ENCODE measurements around the gene SMAD6. TPM values are rescaled to one million over a fixed set of nuclear protein-coding genes. Genes with fewer than 3 reads are reported as not detected.

The SMAD6 gene
- total and polyA plus RNA-seq, 10 of the 15 experiments (the other 5 are each of a cell fraction or from before 2014, with no cell fraction given) = under 0.01 to 0.10 (median 0.03) TPM; not detected in 7

GRCh38 chr15:66774001-66774814 is 72.2 kb downstream of the SMAD6 start (continued):
- TF ChIP-seq MTA3 (IDR thresholded peaks at IDR 0.05; ENCODE audit: borderline replicate concordance, low read length) (no peak), SMC3 (IDR thresholded peaks at IDR 0.05; ENCODE audit: borderline replicate concordance, low read length) (peak; percentile 92), ZZZ3 (IDR thresholded peaks at IDR 0.05; ENCODE audit: control insufficient read depth, insufficient read length, low read depth) (no peak), EZH2 (IDR thresholded peaks at IDR 0.05; ENCODE audit: borderline replicate concordance, control insufficient read depth, low read depth, low read length) (no peak), SIX5 (IDR thresholded peaks at IDR 0.05; ENCODE audit: low read depth, low read length, severe bottlenecking) (no peak), PML (IDR thresholded peaks at IDR 0.05; ENCODE audit: low read length) (no peak), MTA2 (IDR thresholded peaks at IDR 0.05; ENCODE audit: low read depth) (no peak), PAX8 (IDR thresholded peaks at IDR 0.05) (no peak), YY1 (IDR thresholded peaks at IDR 0.05; ENCODE audit: low read depth, low read length) (peak; percentile 39; the same call in 1 of the 2 replicates), RUNX3 (IDR thresholded peaks at IDR 0.05; ENCODE audit: low read length) (no peak), CHD4 (IDR thresholded peaks at IDR 0.05) (no peak), NBN (IDR thresholded peaks at IDR 0.05) (no peak), FOXM1 (IDR thresholded peaks at IDR 0.05; ENCODE audit: low read depth, low read length) (no peak), ATF3 (IDR thresholded peaks at IDR 0.05; ENCODE audit: borderline replicate concordance, extremely low read depth, low read depth, low read length) (no peak), SKIL (IDR thresholded peaks at IDR 0.05; ENCODE audit: low read depth, poor library complexity, severe bottlenecking) (no peak), WRNIP1 (IDR thresholded peaks at IDR 0.05; ENCODE audit: borderline replicate concordance, low read depth, low read length) (no peak), ZBTB11 (CRISPR knock-in tag; IDR thresholded peaks at IDR 0.05) (no peak)
- TF ChIP-seq, protein P1, sequence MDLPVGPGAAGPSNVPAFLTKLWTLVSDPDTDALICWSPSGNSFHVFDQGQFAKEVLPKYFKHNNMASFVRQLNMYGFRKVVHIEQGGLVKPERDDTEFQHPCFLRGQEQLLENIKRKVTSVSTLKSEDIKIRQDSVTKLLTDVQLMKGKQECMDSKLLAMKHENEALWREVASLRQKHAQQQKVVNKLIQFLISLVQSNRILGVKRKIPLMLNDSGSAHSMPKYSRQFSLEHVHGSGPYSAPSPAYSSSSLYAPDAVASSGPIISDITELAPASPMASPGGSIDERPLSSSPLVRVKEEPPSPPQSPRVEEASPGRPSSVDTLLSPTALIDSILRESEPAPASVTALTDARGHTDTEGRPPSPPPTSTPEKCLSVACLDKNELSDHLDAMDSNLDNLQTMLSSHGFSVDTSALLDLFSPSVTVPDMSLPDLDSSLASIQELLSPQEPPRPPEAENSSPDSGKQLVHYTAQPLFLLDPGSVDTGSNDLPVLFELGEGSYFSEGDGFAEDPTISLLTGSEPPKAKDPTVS (IDR thresholded peaks at IDR 0.05; ENCODE audit: low read depth, low read length) = no peak
- TF ChIP-seq, protein P2, sequence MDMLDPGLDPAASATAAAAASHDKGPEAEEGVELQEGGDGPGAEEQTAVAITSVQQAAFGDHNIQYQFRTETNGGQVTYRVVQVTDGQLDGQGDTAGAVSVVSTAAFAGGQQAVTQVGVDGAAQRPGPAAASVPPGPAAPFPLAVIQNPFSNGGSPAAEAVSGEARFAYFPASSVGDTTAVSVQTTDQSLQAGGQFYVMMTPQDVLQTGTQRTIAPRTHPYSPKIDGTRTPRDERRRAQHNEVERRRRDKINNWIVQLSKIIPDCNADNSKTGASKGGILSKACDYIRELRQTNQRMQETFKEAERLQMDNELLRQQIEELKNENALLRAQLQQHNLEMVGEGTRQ (IDR thresholded peaks at IDR 0.05; ENCODE audit: borderline replicate concordance, low read depth, low read length) = no peak
- TF ChIP-seq, protein P3, sequence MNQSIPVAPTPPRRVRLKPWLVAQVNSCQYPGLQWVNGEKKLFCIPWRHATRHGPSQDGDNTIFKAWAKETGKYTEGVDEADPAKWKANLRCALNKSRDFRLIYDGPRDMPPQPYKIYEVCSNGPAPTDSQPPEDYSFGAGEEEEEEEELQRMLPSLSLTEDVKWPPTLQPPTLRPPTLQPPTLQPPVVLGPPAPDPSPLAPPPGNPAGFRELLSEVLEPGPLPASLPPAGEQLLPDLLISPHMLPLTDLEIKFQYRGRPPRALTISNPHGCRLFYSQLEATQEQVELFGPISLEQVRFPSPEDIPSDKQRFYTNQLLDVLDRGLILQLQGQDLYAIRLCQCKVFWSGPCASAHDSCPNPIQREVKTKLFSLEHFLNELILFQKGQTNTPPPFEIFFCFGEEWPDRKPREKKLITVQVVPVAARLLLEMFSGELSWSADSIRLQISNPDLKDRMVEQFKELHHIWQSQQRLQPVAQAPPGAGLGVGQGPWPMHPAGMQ (IDR thresholded peaks at IDR 0.05; ENCODE audit: borderline replicate concordance) = no peak

Measured in GM12878 (cell line).